Measurements from ENCODE around the gene PXYLP1. TPM values are rescaled to one million over a fixed set of nuclear protein-coding genes. Genes with fewer than 3 reads are reported as not detected.

PXYLP1 gene
- total and polyA plus RNA-seq, 2 of the 8 experiments (the other 6 are each of a cell fraction or from before 2014, with no cell fraction given): 19.4 to 20.6 TPM

GRCh38 chr3:141302364-141303141 is 70.9 kb downstream of the PXYLP1 start (continued):
- no peak for TF ChIP-seq JUN (IDR thresholded peaks at IDR 0.05; ENCODE audit: low read depth, low read length)
- TF ChIP-seq SP1 (IDR thresholded peaks at IDR 0.05; ENCODE audit: low read depth, low read length): no peak
- TF ChIP-seq RAD21 (IDR thresholded peaks at IDR 0.05 in 1 of 2, conservative IDR thresholded peaks at IDR 0.05 in 1 of 2; ENCODE audit: low read depth in 2 of 2, low read length in 2 of 2): no peak
- no peak for TF ChIP-seq HDAC6 (IDR thresholded peaks at IDR 0.05; ENCODE audit: low read depth, low read length)
